ENCODE data around the gene UXT. TPM values are rescaled to one million over a fixed set of nuclear protein-coding genes. Genes with fewer than 3 reads are reported as not detected.

The UXT gene
- total and polyA plus RNA-seq, 2 of the 4 experiments (the other 2 are of a cell fraction), result 106 to 164 TPM

GRCh38 chrX:47690175-47690574 lies 31.2 kb upstream of the UXT start:
- peak overlapping the region; percentile 26 for H2AFZ ChIP-seq (replicated peaks; ENCODE audit: low read length, poor library complexity)
- ATAC-seq (ENCODE audit: low read depth) (no peak), DNase-seq (no peak)
- H2BK120ac ChIP-seq (ENCODE audit: low read depth, low read length), result no peak overlapping the region
- intact Hi-C loops (cut with micrococcal nuclease) (no loop called here), dilution Hi-C loops (cut with HindIII; ENCODE audit: low sequenced_read_pairs, unreplicated experiment) (no loop called here), in situ Hi-C loops (cut with MboI; ENCODE audit: low sequenced_read_pairs) (no loop called here)
- no peak overlapping the region for H2AK9ac ChIP-seq (replicated peaks; ENCODE audit: low read depth, low read length, poor library complexity)
- no peak overlapping the region for H4K91ac ChIP-seq (ENCODE audit: insufficient read depth, low read depth, low read length)
- no peaks in the 10 kb centered on the region for H3K79me1 ChIP-seq (ENCODE audit: low read depth in 1 of 2, low read length in 2 of 2)
- no peaks in the 10 kb centered on the region for H4K20me1 ChIP-seq (ENCODE audit: insufficient read depth, low read length)
- H3K36me3 ChIP-seq (ENCODE audit: control insufficient read depth, insufficient read depth, low read length), result no peaks in the 10 kb centered on the region
- no peaks in the 10 kb centered on the region for H3K4me1 ChIP-seq (ENCODE audit: control insufficient read depth, insufficient read depth, low read length)
- whole genome bisulfite sequencing, 2 experiments (ENCODE audit: extremely low coverage in 2 of 2, insufficient read length in 1 of 2), result no CpG with 5 or more reads among the region's 2 CpGs
- CTCF ChIA-PET, result no interaction called here
- H3K9me1 ChIP-seq (ENCODE audit: insufficient read depth, low read length), result no peaks in the 10 kb centered on the region
- H3K27me3 ChIP-seq (ENCODE audit: control insufficient read depth, insufficient read depth, low read length), result peaks cover 8% of the 10 kb centered on the region; the same call in 1 of the 2 replicates
- H3K4me3 ChIP-seq (ENCODE audit: insufficient read depth, low read depth, low read length), result no peak overlapping the region
- H3K9me3 ChIP-seq (ENCODE audit: control insufficient read depth, insufficient read depth, low read length), result no peaks in the 10 kb centered on the region
- no peak overlapping the region for H2BK20ac ChIP-seq (ENCODE audit: low read depth, low read length)
- H3K56ac ChIP-seq (ENCODE audit: extremely low read depth, insufficient read depth, low read length), result no peak overlapping the region
- no TSS peak for BruUV-seq (replicated peaks)
- POLR2A ChIA-PET (ENCODE audit: unreplicated experiment), result no interaction called here
- no peak overlapping the region for H3K4ac ChIP-seq (ENCODE audit: low read depth, low read length)
- no peak overlapping the region for H4K8ac ChIP-seq (ENCODE audit: low read depth in 2 of 2, low read length in 2 of 2)
- H4K5ac ChIP-seq (ENCODE audit: low read depth, low read length), result no peak overlapping the region
- H3K27ac ChIP-seq (ENCODE audit: insufficient read depth, low read length), result no peak overlapping the region
- H3K9ac ChIP-seq (ENCODE audit: low read depth, low read length), result no peak overlapping the region
- H3K18ac ChIP-seq (ENCODE audit: low read depth, low read length), result no peak overlapping the region
- H2AK5ac ChIP-seq (ENCODE audit: low read depth, low read length), result no peak overlapping the region
- H3K23ac ChIP-seq (ENCODE audit: low read depth, low read length), result no peak overlapping the region
- H3K14ac ChIP-seq (replicated peaks; ENCODE audit: low read depth, low read length), result no peak overlapping the region
- H2BK15ac ChIP-seq (ENCODE audit: low read depth, low read length), result no peak overlapping the region
- H2BK5ac ChIP-seq (ENCODE audit: low read depth, low read length, poor library complexity, severe bottlenecking), result no peak overlapping the region
- no peak for TF ChIP-seq SMC3 (IDR thresholded peaks at IDR 0.05; ENCODE audit: low read depth, low read length)
- H3K4me2 ChIP-seq (ENCODE audit: low read depth, low read length), result no peak overlapping the region

All from IMR-90 (cell line).